ENCODE results near the gene CITED4.

DNA sequence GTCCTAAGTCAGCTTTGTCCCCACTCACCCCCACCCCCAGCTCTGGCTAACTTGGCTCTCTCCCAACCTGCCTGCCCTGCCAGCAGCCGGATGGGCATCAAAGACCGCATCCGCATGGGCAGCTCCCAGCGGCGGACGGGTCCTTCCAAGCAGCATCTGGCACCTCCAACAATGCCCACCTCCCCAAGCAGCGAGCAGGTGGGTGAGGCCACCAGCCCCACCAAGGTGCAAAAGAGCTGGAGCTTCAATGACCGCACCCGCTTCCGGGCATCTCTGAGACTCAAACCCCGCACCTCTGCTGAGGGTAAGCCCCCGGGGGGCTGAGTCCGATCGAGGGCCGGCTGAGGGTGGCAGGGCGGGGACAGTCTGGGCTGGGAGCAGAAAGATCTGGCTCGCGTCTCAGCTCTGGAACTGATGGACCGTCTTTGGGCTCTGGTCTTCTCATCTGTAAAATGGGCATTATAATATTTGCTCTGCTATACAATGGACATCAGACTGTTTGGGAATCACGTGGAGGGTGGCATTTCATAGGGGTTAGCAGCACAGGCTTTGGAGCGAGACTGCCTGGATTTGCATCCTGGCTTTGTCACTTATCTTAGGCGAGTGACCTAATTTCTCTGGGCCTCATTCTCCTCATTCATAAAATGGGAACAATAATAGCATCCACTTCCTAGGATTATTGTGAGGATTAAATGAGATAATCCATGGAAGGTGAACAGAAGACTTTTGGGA is 31.0 kb downstream of the CITED4 start:
- TF ChIP-seq, protein P1, sequence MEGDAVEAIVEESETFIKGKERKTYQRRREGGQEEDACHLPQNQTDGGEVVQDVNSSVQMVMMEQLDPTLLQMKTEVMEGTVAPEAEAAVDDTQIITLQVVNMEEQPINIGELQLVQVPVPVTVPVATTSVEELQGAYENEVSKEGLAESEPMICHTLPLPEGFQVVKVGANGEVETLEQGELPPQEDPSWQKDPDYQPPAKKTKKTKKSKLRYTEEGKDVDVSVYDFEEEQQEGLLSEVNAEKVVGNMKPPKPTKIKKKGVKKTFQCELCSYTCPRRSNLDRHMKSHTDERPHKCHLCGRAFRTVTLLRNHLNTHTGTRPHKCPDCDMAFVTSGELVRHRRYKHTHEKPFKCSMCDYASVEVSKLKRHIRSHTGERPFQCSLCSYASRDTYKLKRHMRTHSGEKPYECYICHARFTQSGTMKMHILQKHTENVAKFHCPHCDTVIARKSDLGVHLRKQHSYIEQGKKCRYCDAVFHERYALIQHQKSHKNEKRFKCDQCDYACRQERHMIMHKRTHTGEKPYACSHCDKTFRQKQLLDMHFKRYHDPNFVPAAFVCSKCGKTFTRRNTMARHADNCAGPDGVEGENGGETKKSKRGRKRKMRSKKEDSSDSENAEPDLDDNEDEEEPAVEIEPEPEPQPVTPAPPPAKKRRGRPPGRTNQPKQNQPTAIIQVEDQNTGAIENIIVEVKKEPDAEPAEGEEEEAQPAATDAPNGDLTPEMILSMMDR (conservative IDR thresholded peaks at IDR 0.05; ENCODE audit: low read length) = no peak
- no peak for TF ChIP-seq EZH2phosphoT487 (IDR thresholded peaks at IDR 0.05; ENCODE audit: borderline replicate concordance)

All from Loucy (cell line).